Mucosa of descending colon (tissue), 3 donors: ENCODE results near the gene AHNAK2. TPM values are rescaled to one million over a fixed set of nuclear protein-coding genes. Genes with fewer than 3 reads are reported as not detected.
A peak's percentile ranks its signal among the peaks of the same experiment; 100 is the strongest.

Experiments
- ATAC-seq: fragments of 200-7000 bp; cut with Tn5 transposase; one replicate; pipeline ENCODE4 v1.9.1; 2020; ENCODE audit warnings: mild to moderate bottlenecking, moderate library complexity
- DNase-seq, 3 donors: peaks; one replicate each; pipeline ENCODE4 v3.0.0-alpha.2; 2020
- H3K36me3 ChIP-seq: fragments of 200-600 bp; one replicate; pipeline ENCODE4 v1.8.0; 2021; ENCODE audit warnings: low read depth, mild to moderate bottlenecking
- H3K4me1 ChIP-seq: fragments of 200-600 bp; one replicate; pipeline ENCODE4 v1.8.0; 2021; ENCODE audit warnings: low read depth, mild to moderate bottlenecking
- H3K4me3 ChIP-seq: fragments of 200-600 bp; one replicate; pipeline ENCODE4 v1.8.0; 2021; ENCODE audit warnings: mild to moderate bottlenecking
- H3K9me3 ChIP-seq: fragments of 200-600 bp; one replicate; pipeline ENCODE4 v1.8.0; 2021; ENCODE audit warnings: mild to moderate bottlenecking
- CTCF ChIP-seq: fragments of 200-600 bp; IDR thresholded peaks from one replicate; pipeline ENCODE4 v1.8.0; 2022; ENCODE audit warnings: antibody characterized with exemption, mild to moderate bottlenecking
- intact Hi-C, 2 donors: fragments of 100-400 bp; cut with DNase I in 1 of 2; cut with micrococcal nuclease in 1 of 2; formaldehyde crosslinking; loops; one replicate each; pipeline versions ENCODE4 v1.11.0 to v1.11.1; 2022; cut with DNase I, micrococcal nuclease
- total RNA-seq, 3 donors: library from RNA; stranded (reverse); fragmentation: NEBNext Ultra II Directional in 2 of 3; extraction: Animal tissue kit (Norgen Biotek cat#: 25700) in 2 of 3; gene quantifications; one replicate each; pipeline versions ENCODE4 v1.2.1 to v1.2.4, GENCODE V29; 2021 to 2023
- donor health status: DM: no; HTN: no; CAD: no; lungs with moderate emphysema.
- donor health status: DM: no; HTN: no; CAD: no.
- donor health status: DM: no; HTN: yes; CAD: no.

AHNAK2 gene
- total RNA-seq, 3 donors from 2014 or later: 4.6 to 145 (median 20.3) TPM

GRCh38 chr14:105014032-105014431, 35.9 kb upstream of the AHNAK2 start:
- intact Hi-C loops: no loop called here
- Histone ChIP-seq H3K9me3 (no peaks in the 10 kb centered on the region), H3K36me3 (no peaks in the 10 kb centered on the region), H3K4me1 (peaks cover 9% of the 10 kb centered on the region), H3K4me3 (no peak overlapping the region)
- no peak for TF ChIP-seq CTCF
- ATAC-seq (no peak), DNase-seq (no peak)

GRCh38 chr14:105013150-105013785, 35.1 kb upstream of the AHNAK2 start:
- Histone ChIP-seq H3K4me3 (no peak overlapping the region), H3K4me1 (peaks cover 6% of the 10 kb centered on the region), H3K9me3 (no peaks in the 10 kb centered on the region), H3K36me3 (no peaks in the 10 kb centered on the region)
- ATAC-seq (no peak), DNase-seq (no peak)
- TF ChIP-seq CTCF: no peak
- intact Hi-C loops: no loop called here

GRCh38 chr14:105012171-105012985, 34.2 kb upstream of the AHNAK2 start:
- no peaks in the 10 kb centered on the region for H3K36me3 ChIP-seq
- H3K9me3 ChIP-seq: no peaks in the 10 kb centered on the region
- no peak for TF ChIP-seq CTCF
- DNase-seq: peak in 2 of 3 donors; percentile 47 to 54
- H3K4me1 ChIP-seq: peaks cover 6% of the 10 kb centered on the region
- intact Hi-C loops: no loop called here
- H3K4me3 ChIP-seq: no peak overlapping the region
- ATAC-seq: peak; percentile 67

GRCh38 chr14:105011312-105011990, 33.3 kb upstream of the AHNAK2 start:
- TF ChIP-seq CTCF: no peak
- Histone ChIP-seq H3K4me3 (no peak overlapping the region), H3K9me3 (no peaks in the 10 kb centered on the region), H3K36me3 (no peaks in the 10 kb centered on the region), H3K4me1 (peaks cover 5% of the 10 kb centered on the region)
- intact Hi-C loops: no loop called here
- DNase-seq: peak in 1 of 3 donors; percentile 24
- no peak for ATAC-seq

- Histone ChIP-seq H3K4me3 (no peak overlapping the region), H3K9me3 (no peaks in the 10 kb centered on the region), H3K36me3 (no peaks in the 10 kb centered on the region), H3K4me1 (no peaks in the 10 kb centered on the region)
- no peak for ATAC-seq
- DNase-seq: peak in 1 of 3 donors; percentile 23
- intact Hi-C loops: no loop called here
- TF ChIP-seq CTCF: no peak
Observed at GRCh38 chr14:105010891-105011291, 32.7 kb upstream of the AHNAK2 start.
